Measurements from ENCODE around the gene IER2. TPM values are rescaled to one million over a fixed set of nuclear protein-coding genes. Genes with fewer than 3 reads are reported as not detected.
A peak's percentile ranks its signal among the peaks of the same experiment; 100 is the strongest.

IER2 gene
- total and polyA plus RNA-seq, 9 of the 15 experiments (the other 6 are each of a cell fraction or from before 2014, with no cell fraction given), result 4.5 to 205 (median 23.7) TPM

- TF ChIP-seq ZFX (CRISPR knock-in tag; IDR thresholded peaks at IDR 0.05) (peak; percentile 64), ZNF134 (CRISPR knock-in tag; conservative IDR thresholded peaks at IDR 0.05) (no peak), POLR2B (IDR thresholded peaks at IDR 0.05; ENCODE audit: low read depth, partially characterized antibody) (peak; percentile 49)
These were observed 13.6 kb downstream of the IER2 start (continued) for GRCh38 chr19:13163609-13164342.

- Histone ChIP-seq H3K4me2 (ENCODE audit: insufficient read depth, low read length) (peak overlapping the region; percentile 96), H3K79me2 (ENCODE audit: control insufficient read depth, insufficient read depth, low read length) (peaks cover 7% of the 10 kb centered on the region; the same call in 2 of the 3 replicates), H3K4me1 (replicated peaks in 1 of 2; ENCODE audit: control insufficient read depth in 2 of 2, insufficient read depth in 2 of 2, low read length in 2 of 2) (peaks cover 35 to 62% of the 10 kb centered on the region in 2 experiments), H3K27ac (ENCODE audit: extremely low read depth, low read depth, low read length) (peak overlapping the region; percentile 98), H3K4me3 (peak overlapping the region; percentile 48), H3K27me3 (ENCODE audit: control insufficient read depth in 2 of 2, insufficient read depth in 2 of 2, low read length in 2 of 2) (no peaks in the 10 kb centered on the region), H4K20me1 (replicated peaks; ENCODE audit: control insufficient read depth, insufficient read depth, low read length) (no peaks in the 10 kb centered on the region), H3K9me1 (ENCODE audit: control insufficient read depth, insufficient read depth, low read length) (no peaks in the 10 kb centered on the region), H3K36me3 (ENCODE audit: control insufficient read depth, insufficient read depth, low read length) (no peaks in the 10 kb centered on the region; the same call in 2 of the 3 replicates), H2AFZ (ENCODE audit: low read depth, low read length) (peak overlapping the region; percentile 81), H3K9me3 (replicated peaks; ENCODE audit: control insufficient read depth, insufficient read depth, low read depth, low read length) (no peaks in the 10 kb centered on the region), H3K9ac (ENCODE audit: insufficient read depth in 1 of 2, low read depth in 2 of 2, low read length in 2 of 2) (peak overlapping the region; percentile 82 to 88)
- peak; percentile 7 for ATAC-seq
- in situ Hi-C loops (cut with MboI), result no loop called here
- 7% methylated on average over 17 of the region's 19 CpGs for WGBS (ENCODE audit: insufficient coverage, low coverage, missing lambda C conversion rate)
- BruUV-seq (replicated peaks), result no TSS peak
- CTCF ChIA-PET (ENCODE audit: low intra/inter-chr PET ratio), result no interaction called here
- intact Hi-C loops (cut with micrococcal nuclease), result no loop called here
- peak in 3 of 4 experiments; percentile 23 to 76 (median 53) for DNase-seq (ENCODE audit: extremely low read depth in 1 of 4, low spot score in 3 of 4)
- FAIRE-seq, result no peak
- POLR2A ChIA-PET, result interaction anchor here (0.6 to 4.9 kb wide), 14 partner anchors 9 to 1008 kb away, joined by 3 to 45 read pairs (median 3); partner anchors contain the start of genes IER2 and STX10
- TF ChIP-seq SIX5 (IDR thresholded peaks at IDR 0.05; ENCODE audit: borderline replicate concordance in 1 of 2, insufficient read depth in 1 of 2, low read depth in 1 of 2, low read length in 2 of 2) (no peak), CSDE1 (IDR thresholded peaks at IDR 0.05) (no peak), HDAC6 (IDR thresholded peaks at IDR 0.05; ENCODE audit: low read depth, low read length) (no peak), ZBTB26 (CRISPR knock-in tag; IDR thresholded peaks at IDR 0.05) (0 out of 2 replicates have a peak, but pooled peaks have one; percentile 27), EGR1 (conservative IDR thresholded peaks at IDR 0.05) (peak; percentile 19; the same call in 1 of the 2 replicates), MYBL2 (IDR thresholded peaks at IDR 0.05; ENCODE audit: low read depth) (no peak), MYBL2 (CRISPR knock-in tag; IDR thresholded peaks at IDR 0.05; ENCODE audit: borderline replicate concordance) (no peak), TRIM24 (IDR thresholded peaks at IDR 0.05) (no peak), ESRRB (CRISPR knock-in tag; IDR thresholded peaks at IDR 0.05; ENCODE audit: borderline replicate concordance) (no peak), TAF7 (tag; IDR thresholded peaks at IDR 0.05) (peak; percentile 36; the same call in 1 of the 2 replicates), ZNF146 (CRISPR knock-in tag; IDR thresholded peaks at IDR 0.05; ENCODE audit: unreplicated experiment) (no peak), SMAD1 (IDR thresholded peaks at IDR 0.05; ENCODE audit: low read depth, low read length, partially characterized antibody) (no peak), ZNF263 (CRISPR knock-in tag; IDR thresholded peaks at IDR 0.05; ENCODE audit: borderline replicate concordance) (peak; percentile 95), ETV1 (tag; conservative IDR thresholded peaks at IDR 0.05; ENCODE audit: low read depth) (peak; percentile 73), ARID1B (IDR thresholded peaks at IDR 0.05) (no peak; the same call in 1 of the 2 replicates), SPI1 (IDR thresholded peaks at IDR 0.05; ENCODE audit: borderline replicate concordance, low read depth, low read length) (peak; percentile 91)
These were observed 14.3 kb downstream of the IER2 start for GRCh38 chr19:13164343-13165161.
